Endothelial cell of umbilical vein (primary cell): ENCODE results near the gene SDSL.

Experiments used
- CTCF ChIP-seq, 2 donors: IDR thresholded peaks; 1 replicate in 1 of 2; 2 replicates in 1 of 2; pipeline ENCODE4 v1.5.1; 2011; ENCODE audit warnings: low read length in 2 of 2, mild to moderate bottlenecking in 2 of 2, moderate library complexity in 2 of 2, control low read depth in 1 of 2, inconsistent platforms in 1 of 2, low read depth in 1 of 2; ENCODE audit not compliant: insufficient read depth in 1 of 2; ENCODE audit errors: extremely low read depth in 1 of 2
- EZH2 ChIP-seq: IDR thresholded peaks from 2 replicates; pipeline ENCODE4 v1.6.1; 2012; ENCODE audit warnings: borderline replicate concordance, low read depth, mild to moderate bottlenecking, moderate library complexity, low read length, inconsistent platforms; ENCODE audit not compliant: severe bottlenecking
- FOS ChIP-seq: IDR thresholded peaks from 2 replicates; pipeline ENCODE4 v1.6.1; 2011; ENCODE audit warnings: mild to moderate bottlenecking, low read length, moderate library complexity, borderline replicate concordance; ENCODE audit not compliant: insufficient read depth
- GATA2 ChIP-seq: IDR thresholded peaks from 2 replicates; pipeline ENCODE4 v1.7.0; 2011; ENCODE audit warnings: low read depth, mild to moderate bottlenecking, moderate library complexity, mixed read lengths, low read length; ENCODE audit not compliant: insufficient read length, insufficient read depth
- JUN ChIP-seq: IDR thresholded peaks from 2 replicates; pipeline ENCODE4 v1.6.1; 2011; ENCODE audit warnings: borderline replicate concordance, low read depth; ENCODE audit not compliant: insufficient read length, insufficient read depth
- MAX ChIP-seq: IDR thresholded peaks from 2 replicates; pipeline ENCODE4 v1.6.1; 2011; ENCODE audit not compliant: insufficient read depth, insufficient read length
- MYC ChIP-seq: IDR thresholded peaks from one replicate; pipeline ENCODE4 v1.6.1; 2011; ENCODE audit warnings: mild to moderate bottlenecking, low read depth, low read length
- POLR2A ChIP-seq: IDR thresholded peaks from 2 replicates; pipeline ENCODE4 v1.6.1; 2012; ENCODE audit warnings: low read depth, mild to moderate bottlenecking, control low read depth, low read length
- POLR2AphosphoS5 ChIP-seq: IDR thresholded peaks from 2 replicates; pipeline ENCODE4 v1.6.1; 2012; ENCODE audit warnings: low read depth, mild to moderate bottlenecking, control low read depth, low read length, moderate library complexity; ENCODE audit not compliant: insufficient read depth

- no peak for TF ChIP-seq CTCF (IDR thresholded peaks at IDR 0.05; ENCODE audit: extremely low read depth in 1 of 2, insufficient read depth in 1 of 2, low read depth in 1 of 2, low read length in 2 of 2)
- TF ChIP-seq POLR2A = no peak
- no peak for TF ChIP-seq POLR2AphosphoS5
- TF ChIP-seq EZH2 = no peak
- TF ChIP-seq MAX = no peak
- TF ChIP-seq GATA2 = no peak
- no peak for TF ChIP-seq MYC
- no peak for TF ChIP-seq FOS
- no peak for TF ChIP-seq JUN
Observed at GRCh38 chr12:113414519-113415038, 7.6 kb upstream of the SDSL start.
